GM10248 (cell line): Measurements from ENCODE around the gene ST3GAL6.

ENCODE experiments used
- CTCF ChIA-PET: fragments of 300-600 bp; sonication (Branson Sonifier 250); formaldehyde crosslinking; extraction: SDS; loops from one replicate; lab custom pipeline; 2021; ENCODE audit warnings: antibody characterized with exemption; lab: Yijun Ruan, JAX
- POLR2A ChIA-PET: fragments of 350-650 bp; sonication (Branson Sonifier 250); formaldehyde crosslinking; extraction: SDS; loops from one replicate; lab custom pipeline; 2020; ENCODE audit warnings: antibody characterized with exemption; lab: Yijun Ruan, JAX
- DNase-seq: peaks from one replicate; pipeline ENCODE4 v3.0.0; 2012; ENCODE audit errors: extremely low spot score
- TF ChIP-seq, protein P1 (sequence below): IDR thresholded peaks from 2 replicates; pipeline ENCODE4 v1.5.1; 2012; ENCODE audit warnings: mild to moderate bottlenecking, low read depth; ENCODE audit errors: extremely low read depth, missing control alignments, control extremely low read depth

Gene ST3GAL6

DNA sequence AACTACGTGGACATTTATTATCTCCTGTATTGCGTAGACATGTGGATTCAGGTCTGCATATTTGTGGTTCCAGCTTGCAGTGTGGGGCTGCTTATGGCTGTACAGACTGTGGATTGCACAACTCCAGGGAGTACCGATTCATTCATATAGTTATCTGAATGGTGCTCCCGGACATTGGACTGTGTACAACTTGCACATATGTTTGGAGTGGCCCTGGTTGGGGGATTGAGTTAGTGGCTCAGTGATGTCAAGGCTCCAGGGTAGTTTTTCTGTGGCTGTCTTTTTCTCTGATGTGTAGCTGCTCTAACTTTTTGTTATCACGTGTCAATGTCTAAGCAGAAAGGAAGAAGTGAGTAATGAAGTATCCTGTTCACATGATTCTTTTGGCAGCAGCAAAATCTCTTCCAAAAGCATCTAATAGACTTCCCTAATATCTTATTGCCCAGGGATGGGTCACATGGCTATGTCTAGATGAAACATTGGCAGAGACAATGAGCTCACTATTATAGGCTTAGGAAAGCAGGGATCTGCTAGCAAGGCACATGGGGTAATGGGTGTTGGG, 15.8 kb downstream of the ST3GAL6 start:
- ChIA-PET POLR2A (no interaction called here), CTCF (interaction anchor here (0.9 to 6.0 kb wide), 5 partner anchors 22 to 184 kb away, joined by 3 to 35 read pairs (median 3); no protein-coding TSS in a partner anchor)
- TF ChIP-seq, protein P1, sequence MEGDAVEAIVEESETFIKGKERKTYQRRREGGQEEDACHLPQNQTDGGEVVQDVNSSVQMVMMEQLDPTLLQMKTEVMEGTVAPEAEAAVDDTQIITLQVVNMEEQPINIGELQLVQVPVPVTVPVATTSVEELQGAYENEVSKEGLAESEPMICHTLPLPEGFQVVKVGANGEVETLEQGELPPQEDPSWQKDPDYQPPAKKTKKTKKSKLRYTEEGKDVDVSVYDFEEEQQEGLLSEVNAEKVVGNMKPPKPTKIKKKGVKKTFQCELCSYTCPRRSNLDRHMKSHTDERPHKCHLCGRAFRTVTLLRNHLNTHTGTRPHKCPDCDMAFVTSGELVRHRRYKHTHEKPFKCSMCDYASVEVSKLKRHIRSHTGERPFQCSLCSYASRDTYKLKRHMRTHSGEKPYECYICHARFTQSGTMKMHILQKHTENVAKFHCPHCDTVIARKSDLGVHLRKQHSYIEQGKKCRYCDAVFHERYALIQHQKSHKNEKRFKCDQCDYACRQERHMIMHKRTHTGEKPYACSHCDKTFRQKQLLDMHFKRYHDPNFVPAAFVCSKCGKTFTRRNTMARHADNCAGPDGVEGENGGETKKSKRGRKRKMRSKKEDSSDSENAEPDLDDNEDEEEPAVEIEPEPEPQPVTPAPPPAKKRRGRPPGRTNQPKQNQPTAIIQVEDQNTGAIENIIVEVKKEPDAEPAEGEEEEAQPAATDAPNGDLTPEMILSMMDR: no peak
- no peak for DNase-seq

DNA sequence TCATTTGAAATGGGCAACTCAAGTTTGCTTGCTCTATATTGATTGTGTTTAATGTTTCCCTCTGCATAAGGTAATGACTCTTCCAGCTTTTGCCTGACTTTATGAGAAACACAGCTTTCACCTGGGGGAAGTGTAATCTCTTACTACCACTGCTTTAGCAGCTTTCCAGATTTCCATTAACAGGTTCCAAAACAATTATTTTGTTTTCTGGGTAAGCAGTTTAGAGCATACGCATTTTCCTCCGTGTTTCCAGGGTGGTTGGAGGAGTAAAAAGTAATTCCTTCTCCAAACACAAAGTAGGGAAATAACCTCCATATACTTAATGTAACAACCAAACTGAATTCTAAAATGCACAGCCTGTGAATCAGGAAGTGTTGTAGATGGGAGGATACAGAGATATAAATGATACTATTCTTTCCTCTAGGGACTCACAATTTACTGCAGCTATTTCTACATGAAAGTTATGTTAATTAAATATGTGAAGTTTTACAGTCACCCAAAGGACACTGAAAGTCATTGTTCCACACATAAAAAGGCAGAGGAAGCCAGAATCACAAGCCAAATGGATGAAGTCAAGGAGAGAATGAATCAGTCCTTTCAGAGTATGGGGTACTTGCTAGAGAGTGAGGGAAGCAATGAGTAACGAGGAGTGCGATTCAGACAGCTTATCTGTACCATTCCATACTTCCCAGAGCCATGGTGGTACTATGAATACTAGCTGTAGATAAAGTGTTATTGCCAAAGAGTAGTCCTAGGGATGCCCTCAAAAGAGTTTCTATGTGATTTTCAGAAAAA, 16.6 kb downstream of the ST3GAL6 start:
- no peak for DNase-seq
- ChIA-PET POLR2A (no interaction called here), CTCF (interaction anchor here (0.8 to 6.0 kb wide), 8 partner anchors 18 to 185 kb away, joined by 3 to 35 read pairs (median 3); no protein-coding TSS in a partner anchor)
- TF ChIP-seq, protein P1: no peak

DNA sequence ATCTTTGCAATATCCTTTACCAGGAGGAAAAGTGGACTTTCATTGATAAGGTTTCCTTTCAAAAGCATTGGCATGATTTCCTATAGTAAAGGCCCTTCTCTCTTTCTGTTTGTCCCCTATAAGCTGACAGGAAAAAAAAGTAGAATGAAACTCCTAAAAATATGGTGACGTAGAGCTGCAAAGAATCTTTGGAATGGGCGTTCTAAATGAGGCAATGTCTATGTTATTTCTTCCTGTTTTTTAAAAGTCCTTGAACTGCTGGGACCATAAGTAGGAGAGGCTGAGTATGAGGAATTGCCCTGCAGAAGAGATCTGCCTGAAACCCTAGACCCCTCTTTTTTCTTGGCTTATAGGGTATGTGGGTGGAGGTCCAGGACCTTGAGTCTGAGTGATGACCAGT, 17.2 kb downstream of the ST3GAL6 start:
- ChIA-PET POLR2A (no interaction called here), CTCF (interaction anchor here (1.0 to 6.0 kb wide), 8 partner anchors 10 to 186 kb away, joined by 3 to 35 read pairs (median 4); no protein-coding TSS in a partner anchor)
- TF ChIP-seq, protein P1: no peak
- no peak for DNase-seq

DNA sequence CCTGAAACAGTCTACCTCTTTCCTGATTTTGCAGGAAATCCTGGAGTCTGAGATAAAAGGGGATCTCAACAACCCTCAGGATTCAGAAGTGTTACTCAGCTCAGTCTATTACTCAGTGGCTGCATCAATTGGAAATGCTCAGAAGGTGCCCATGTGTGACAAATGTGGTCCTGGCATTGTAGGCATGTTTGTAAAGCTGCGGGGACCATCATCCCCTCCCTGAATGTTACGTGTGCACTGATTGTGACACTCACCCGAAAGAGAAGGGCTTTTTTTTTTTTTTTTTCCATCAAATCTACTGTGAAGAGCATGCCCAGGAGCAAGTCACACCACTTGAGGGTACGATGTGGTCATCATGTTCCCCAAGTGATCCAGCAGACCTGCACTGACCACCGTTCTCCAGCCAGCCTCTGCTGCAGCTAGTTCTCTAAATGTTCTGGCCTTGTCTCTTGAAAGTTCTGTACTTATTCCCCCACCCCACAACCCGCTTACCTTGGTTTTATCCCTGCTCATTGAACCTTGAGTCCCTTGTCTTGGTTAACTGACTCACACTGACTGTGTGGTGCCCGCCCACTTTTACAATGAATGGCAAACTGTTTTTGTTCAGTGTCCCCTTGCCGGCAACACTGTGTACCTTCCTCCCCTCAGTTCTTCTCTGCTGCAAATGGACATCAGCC, 19.8 kb downstream of the ST3GAL6 start:
- TF ChIP-seq, protein P1: no peak
- CTCF ChIA-PET: interaction anchor here (1.1 to 4.3 kb wide), 5 partner anchors 11 to 185 kb away, joined by 3 to 22 read pairs (median 4); no protein-coding TSS in a partner anchor
- no peak for DNase-seq
- POLR2A ChIA-PET: interaction anchor here (0.7 kb wide), 1 partner anchor 220 kb away, joined by 7 read pairs; no protein-coding TSS in a partner anchor

DNA sequence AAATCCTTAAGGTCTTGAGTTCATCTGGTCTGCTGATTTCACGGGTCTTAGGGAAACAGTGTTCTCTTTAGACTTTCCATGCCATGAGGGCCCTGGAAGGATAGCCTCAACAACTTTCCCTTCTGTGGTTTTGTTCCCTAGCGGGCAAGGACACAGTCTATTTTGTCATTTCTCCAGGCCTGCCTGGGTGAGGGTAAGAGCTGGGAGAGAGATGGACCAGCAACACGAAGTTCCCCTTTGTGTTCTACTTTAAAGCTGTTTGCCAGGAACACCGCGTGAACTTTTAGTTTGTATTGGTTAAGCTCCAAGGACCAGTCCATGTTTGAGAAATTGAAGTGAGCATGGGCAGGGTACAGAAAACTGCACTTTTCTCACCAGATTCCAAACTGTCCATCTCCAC, 20.9 kb downstream of the ST3GAL6 start:
- ChIA-PET POLR2A (no interaction called here), CTCF (interaction anchor here (1.5 to 4.3 kb wide), 3 partner anchors 12 to 182 kb away, joined by 3 to 22 read pairs (median 5); no protein-coding TSS in a partner anchor)
- DNase-seq: no peak
- TF ChIP-seq, protein P1: no peak

DNA sequence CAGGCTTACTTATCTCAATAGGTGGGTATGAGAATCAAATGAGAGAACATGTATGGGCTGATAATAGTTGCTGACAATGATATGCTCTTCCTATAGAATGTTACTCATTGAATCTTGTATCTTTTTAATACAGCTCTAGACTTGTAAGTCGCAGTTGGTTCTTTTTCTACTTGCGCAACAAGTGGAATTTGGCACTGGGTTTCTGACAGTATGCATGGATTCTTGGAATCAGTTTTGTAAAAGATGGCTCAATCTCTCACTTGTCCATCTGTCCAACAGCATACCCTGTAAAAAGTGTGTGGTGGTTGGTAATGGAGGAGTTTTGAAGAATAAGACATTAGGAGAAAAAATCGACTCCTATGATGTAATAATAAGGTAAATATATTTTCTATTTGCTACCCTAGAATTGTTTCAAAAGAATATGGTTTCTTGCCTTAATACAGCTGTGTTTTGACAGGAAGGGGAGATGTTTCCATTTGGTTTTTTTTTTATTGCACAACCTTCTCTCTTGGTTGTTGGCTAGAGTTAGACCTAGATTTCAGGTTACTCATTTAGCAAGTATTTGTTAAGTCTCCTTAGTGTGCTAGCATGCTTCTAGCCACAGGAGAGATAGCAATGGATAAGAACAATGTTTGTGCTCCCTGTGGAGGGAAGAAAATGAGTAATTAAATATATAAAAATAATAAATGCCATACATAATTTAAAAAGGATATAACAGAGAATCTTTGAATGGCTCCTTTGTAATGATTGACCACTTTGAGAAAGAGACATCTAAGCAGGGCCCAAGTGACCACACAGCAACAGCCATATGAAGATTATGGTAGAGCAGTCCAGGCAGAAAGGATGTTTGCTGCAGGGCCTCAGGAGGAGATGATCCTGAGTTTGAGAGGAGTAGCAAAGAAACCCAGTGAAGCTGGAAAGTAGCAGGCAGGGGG, 21.8 kb downstream of the ST3GAL6 start:
- no peak for DNase-seq
- ChIA-PET CTCF (interaction anchor here (1.4 to 4.3 kb wide), 4 partner anchors 13 to 302 kb away, joined by 3 to 22 read pairs (median 4); no protein-coding TSS in a partner anchor), POLR2A (no interaction called here)
- TF ChIP-seq, protein P1: no peak
